ENCODE results near the gene DAP.

DAP gene

GRCh38 chr5:10689391-10690081 is 71.5 kb downstream of the DAP start:
- DNase-seq: peak in 1 of 5 experiments; percentile 51

GRCh38 chr5:10688651-10689171 is 72.3 kb downstream of the DAP start:
- DNase-seq: no peak

GRCh38 chr5:10686890-10687289 is 74.1 kb downstream of the DAP start:
- no peak for DNase-seq

GRCh38 chr5:10685115-10685521 is 75.9 kb downstream of the DAP start:
- DNase-seq: peak in 1 of 5 experiments; percentile 72

GRCh38 chr5:10684303-10685086 is 76.5 kb downstream of the DAP start:
- no peak for DNase-seq

- no peak for DNase-seq
These were observed 78.1 kb downstream of the DAP start for GRCh38 chr5:10682801-10683525.

- no peak for DNase-seq
These were observed 79.0 kb downstream of the DAP start for GRCh38 chr5:10681731-10682679.

GRCh38 chr5:10680876-10681481 is 80.1 kb downstream of the DAP start:
- DNase-seq: no peak

GRCh38 chr5:10679336-10679988 is 81.6 kb downstream of the DAP start:
- no peak for DNase-seq

GRCh38 chr5:10678244-10678643 is 82.8 kb downstream of the DAP start:
- DNase-seq: no peak

- DNase-seq: no peak
These were observed 83.5 kb downstream of the DAP start for GRCh38 chr5:10677533-10677932.

GRCh38 chr5:10676946-10677345 is 84.1 kb downstream of the DAP start:
- DNase-seq: no peak

- no peak for DNase-seq
These were observed 84.8 kb downstream of the DAP start for GRCh38 chr5:10676224-10676623.

GRCh38 chr5:10675177-10675700 is 85.8 kb downstream of the DAP start:
- no peak for DNase-seq

GRCh38 chr5:10674582-10674981 is 86.5 kb downstream of the DAP start:
- DNase-seq: no peak

GRCh38 chr5:10674096-10674495 is 86.9 kb downstream of the DAP start:
- no peak for DNase-seq

GRCh38 chr5:10673407-10673806 is 87.6 kb downstream of the DAP start:
- no peak for DNase-seq

GRCh38 chr5:10673017-10673389 is 88.0 kb downstream of the DAP start:
- DNase-seq: no peak

GRCh38 chr5:10672146-10673016 is 88.7 kb downstream of the DAP start:
- no peak for DNase-seq
